HG03045 (cell line): ENCODE measurements around the gene DGKD.
"Not testable (repeated sequence)": the region's sequence is repeated elsewhere in the genome, so short reads cannot be mapped to it uniquely, and the experiment has no call there.

Source experiments
- ATAC-seq: cut with Tn5 transposase; IDR thresholded peaks from one replicate; pipeline ENCODE4 v1.9.1; 2021; ENCODE audit warnings: mild to moderate bottlenecking, moderate library complexity; ENCODE audit not compliant: unreplicated experiment

Gene DGKD

DNA sequence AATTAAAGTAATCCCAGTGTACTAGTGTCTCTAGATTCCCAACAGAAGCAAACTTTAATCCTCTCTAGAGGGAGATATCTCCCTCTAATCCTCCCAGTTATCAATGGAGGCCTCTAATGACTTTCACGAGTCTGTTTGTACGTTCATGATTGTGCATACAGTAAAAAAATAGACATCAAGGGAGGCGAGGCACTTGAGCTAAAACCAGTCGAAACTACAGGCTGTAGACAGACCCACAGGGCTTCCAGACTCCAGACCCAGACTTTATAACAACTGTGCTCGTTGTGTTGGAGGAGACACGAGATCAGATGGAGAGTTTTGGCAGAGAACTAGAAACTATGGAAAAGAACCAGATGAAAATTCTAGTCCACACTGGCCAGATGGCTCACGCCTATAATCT lies 7.0 kb downstream of the DGKD start:
- ATAC-seq: no peak

DNA sequence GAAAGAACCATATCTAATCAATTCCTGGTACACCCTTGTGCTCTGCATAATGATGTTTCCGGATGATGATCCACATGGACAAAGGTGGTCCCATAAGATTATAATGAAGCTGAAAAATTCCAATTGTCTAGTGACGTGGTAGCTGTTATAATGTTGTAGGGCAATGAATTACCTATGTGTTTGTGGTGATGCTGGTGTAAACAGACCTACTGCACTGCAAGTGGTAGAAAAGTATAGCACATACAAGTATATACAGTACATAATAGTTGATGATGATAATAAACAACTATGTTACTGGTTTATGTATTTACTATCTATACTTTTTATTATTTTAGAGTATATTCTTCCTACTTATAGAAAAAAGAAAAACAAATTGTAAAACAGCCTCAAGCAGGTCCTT lies 8.4 kb downstream of the DGKD start:
- ATAC-seq: no peak

DNA sequence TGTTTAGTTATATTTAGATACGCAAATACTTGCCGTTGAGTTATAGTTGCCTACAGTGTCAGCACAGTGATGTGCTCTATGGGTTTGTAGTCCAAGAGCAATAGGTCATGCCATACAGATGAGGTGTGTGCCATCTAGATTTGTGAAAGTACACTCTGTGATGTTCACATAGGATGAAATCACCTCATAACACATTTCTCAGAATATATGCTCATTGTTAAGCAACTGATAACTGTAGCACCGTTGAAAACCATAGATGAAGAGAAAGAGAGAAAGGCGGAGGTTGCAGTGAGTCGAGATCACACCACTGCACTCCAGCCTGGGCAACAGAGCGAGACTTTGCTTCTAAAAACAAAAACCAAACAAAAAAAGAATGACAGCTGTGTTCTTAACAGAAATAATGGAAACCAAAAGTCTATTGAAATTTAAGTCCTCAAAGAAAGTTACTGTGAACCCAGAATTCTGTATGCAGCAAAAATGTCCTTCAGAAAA lies 9.5 kb downstream of the DGKD start:
- no peak for ATAC-seq

DNA sequence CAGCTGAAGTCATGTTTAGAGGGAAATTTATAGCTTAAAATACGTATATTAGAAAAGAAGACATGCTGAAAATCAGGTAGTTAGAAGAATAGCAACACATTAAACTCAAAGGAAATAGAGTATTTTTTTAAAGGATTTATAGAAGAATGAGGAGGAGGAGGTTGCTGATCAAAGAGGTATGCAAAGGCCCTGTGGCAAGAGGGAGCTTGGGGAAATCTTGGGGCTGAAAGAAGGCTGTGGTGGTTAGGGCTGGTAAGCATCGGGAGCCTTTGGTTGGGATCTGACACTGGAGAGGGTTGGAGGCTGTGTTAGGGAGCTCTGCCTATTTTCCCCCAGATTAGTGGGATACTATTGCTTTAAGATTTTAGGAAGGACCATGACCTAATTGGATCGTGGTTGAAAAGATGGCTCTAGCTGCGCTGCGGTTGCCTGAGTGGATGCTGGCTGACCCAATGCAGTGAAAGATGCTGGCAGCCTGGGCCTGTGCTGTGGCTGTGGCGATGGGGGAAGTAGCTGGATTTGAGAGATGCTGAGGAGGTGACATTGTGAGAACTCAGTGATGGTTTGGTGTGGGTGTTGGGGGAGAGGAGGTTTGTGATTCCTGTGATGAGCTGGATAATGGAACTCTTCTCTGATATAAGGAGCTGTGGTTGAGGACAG lies 11.7 kb downstream of the DGKD start:
- ATAC-seq: no peak

DNA sequence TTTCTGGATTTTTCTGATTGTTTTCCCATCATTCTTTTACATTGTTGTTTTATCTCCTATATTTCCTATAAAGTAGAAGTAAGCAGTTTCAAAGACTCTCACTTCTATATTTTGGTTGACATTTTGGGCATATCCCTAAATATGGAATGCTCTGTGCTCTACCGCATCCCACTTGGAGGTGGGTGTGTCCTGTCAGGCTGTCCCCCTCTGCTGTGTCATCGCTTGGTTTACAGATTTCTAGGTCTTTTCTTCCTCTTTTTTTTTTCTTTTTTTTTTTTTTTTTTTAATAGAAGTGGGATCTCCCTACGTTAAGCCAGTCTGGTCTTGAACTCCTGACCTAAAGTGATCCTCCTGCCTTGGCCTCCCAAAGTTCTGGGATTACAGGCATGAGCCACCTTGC lies 13.3 kb downstream of the DGKD start:
- ATAC-seq: no peak

DNA sequence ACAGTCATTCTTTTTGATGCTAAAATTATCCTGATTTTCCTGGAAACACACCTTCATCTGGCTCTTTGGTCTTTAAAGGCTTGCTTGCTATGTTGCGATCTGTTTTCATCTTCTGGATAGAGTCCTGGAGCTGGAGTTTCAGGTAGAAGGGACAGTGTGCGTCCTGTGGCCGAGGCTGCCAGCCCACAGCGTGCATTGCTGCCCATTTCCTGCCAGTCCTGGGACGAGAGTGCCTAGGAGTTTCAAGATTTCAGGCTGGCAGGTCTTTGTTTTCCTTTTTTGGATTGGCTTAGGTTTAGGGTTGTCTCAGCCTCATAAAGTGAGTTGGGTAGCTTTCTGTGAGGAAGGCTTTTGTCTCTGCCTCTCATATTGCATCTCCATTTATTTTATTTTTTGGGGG lies 14.5 kb downstream of the DGKD start:
- ATAC-seq: no peak

DNA sequence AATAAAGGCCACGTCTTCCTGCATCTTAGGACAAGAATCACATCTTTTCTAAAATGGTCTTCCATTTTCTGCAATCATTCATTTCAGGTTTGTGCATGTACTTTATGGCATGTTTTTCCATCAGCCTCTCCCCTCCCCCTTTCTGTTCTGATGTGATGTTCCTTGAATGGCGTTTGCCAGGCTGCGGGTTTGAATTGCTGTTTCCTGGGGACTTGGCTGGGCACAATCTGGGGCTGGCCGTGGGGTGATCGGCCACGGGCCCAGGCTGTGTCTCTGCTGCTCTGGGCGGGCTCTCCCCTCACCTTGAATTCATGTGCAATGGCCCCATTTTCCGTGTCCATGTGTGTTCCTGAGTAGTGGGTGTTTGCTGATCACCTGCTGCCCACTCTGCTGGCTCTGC lies 15.2 kb downstream of the DGKD start:
- ATAC-seq: no peak

DNA sequence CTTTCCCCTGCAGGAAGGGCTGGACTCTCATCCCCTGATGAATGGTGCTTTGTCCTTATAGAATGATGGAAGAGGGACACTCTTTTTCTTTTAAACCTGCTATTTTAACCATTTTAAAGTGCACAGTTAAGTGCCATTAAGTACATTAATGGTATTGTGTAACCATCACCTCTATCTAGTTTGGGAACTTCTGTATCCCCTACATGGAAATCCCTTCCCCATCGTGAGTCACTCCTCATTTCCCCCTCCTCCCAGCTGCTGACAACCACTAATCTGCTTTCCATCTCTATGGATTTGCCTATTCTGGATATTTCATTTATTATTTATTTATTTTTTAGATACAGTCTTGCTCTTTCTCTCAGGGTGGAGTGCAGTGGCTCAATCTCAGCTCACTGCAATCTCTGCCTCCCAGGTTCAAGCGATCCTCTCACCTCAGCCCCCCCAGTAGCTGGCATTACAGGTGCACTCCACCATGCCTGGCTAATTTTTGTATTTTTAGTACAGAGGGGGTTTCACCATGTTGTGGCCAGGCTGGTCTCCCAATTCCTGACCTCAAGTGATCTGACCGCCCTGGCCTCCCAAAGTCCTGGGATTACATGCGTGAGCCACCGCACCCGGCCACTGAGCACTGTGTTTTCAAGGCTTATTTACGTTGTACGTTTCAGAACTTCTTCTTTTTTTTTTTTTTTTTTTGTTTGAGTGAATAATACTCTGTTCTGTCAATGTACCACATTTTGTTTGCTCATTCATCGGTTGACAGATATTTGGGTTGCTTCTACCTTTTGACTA lies 15.8 kb downstream of the DGKD start:
- no peak for ATAC-seq

DNA sequence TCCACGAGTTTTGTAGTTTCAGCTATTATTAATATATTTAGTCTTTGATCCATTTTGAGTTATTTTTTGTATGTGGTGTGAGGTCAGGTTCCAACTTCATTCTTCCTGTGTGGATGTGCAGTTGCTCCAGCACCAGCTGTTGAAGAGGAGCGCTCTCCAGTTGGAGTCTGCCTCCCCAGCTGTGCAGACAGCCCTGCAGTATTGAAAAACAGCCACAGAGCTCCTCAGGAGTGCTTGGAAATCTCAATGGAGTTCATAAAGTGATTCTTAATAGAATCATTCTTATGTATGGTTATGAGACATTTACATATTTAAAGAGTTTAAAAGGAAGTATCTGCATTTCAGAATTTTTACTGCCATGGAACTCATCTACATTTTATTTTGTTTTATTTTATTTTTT lies 17.3 kb downstream of the DGKD start:
- ATAC-seq: no peak

DNA sequence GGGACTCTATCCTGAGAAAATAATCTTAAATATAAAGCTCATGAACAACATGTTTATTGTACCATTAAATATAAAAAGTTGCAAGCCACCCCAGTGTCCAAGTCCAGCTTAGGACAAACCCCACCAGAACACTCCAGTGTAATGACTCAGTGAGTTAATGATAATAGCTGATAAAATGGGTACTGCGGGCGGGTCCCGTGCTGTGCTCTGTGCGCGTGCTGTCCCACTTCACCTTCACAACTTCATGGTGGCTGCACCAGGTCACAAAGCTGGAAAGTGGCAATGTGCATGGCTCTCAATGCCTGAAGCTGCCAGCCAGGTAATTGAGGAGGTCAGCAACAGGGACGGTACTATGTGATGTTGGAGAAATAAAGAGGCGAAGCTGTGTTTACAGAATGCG lies 18.6 kb downstream of the DGKD start:
- no peak for ATAC-seq

DNA sequence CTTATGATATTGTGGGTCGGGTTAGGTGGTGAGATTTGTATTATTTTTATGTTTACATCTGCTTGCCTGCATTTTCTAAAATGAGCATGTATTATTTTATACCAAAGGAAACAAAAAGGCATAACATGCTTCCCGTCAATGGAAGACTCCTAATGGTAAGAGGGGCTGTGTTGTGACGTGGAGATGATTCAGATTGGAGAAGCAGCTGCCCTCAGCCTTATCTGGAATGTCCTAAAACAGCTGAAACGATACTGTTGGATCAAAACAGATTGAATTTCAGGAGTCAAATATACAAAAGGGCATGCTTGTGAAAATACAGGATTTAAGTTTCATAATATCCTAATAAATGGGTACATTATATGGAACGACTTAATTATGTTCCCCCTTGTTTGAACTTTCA lies 19.0 kb downstream of the DGKD start:
- ATAC-seq: no peak

DNA sequence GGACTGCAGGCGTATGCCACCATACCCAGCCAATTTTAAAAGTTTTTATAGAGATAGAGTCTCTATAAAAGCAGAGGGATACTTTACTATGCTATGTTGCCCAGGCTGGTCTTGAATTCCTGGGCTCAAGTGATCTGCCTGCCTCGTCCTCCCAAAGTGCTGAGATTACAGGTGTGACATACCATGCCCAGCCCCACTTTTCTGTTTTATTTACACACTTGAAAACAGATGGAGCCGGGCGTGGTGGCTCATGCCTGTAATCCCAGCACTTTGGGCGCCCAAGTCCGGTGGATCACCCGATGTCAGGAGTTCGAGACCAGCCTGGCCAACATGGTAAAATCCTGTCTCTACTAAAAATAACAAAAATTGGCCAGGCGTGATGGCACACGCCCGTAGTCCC lies 20.5 kb downstream of the DGKD start:
- not testable (repeated sequence) for ATAC-seq

DNA sequence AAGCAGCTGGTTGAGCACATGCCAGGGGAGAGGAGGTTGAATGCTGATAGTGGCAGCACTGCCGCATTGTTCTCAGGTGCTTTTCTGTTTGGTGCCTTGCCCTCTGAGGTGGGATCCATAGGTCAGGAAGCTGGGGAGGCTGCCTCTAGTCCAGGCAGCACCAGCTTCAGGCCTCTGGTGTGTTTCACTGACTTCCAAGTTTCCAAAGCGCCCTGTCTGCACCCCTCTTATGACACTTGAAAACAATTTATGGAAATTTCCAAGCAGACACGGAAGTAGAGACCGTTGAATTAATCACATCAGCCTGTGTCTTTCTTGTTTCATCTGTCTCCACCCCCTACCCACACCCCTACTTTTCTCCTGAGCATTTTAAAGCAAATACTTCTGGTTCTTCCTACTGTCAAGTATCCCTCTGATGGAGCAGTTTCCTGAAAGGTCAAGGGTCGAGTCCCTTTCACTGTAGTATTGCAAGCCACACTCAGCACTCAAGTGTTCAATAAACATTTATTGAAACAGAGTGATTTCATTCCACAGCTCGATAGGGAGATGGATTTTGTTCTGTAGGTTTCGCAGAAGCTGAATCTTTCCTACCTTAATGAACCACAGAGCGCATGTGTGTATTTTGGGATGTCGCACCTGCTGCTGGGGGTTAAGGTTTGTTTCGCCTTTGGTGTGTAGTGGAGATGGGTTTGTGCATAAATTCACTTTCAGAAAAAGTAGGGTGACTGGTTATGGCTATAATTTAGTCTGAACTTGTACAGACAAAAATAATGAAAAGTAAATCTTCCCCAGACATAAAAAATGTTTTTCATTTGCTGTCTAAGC lies 21.4 kb downstream of the DGKD start:
- no peak for ATAC-seq

DNA sequence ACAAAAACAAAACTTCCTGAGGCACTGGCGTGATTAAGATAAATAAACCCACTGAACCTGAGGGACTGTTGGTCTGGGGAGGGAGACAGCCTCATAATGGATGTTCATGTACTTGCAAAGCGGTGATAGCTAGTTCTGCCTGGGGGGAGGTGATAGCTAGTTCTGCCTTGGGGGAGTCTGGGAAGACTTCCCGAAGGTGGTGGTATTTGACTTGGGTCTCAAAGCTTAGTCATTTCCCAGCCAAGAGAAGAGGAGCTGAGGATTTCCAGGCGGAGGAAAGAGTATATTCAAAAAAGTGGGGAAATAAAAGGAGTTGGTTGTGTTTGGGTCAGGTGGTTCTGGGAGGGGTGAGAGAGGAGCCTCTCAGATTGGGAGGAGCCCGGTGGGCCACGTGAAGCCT lies 24.7 kb downstream of the DGKD start:
- no peak for ATAC-seq

DNA sequence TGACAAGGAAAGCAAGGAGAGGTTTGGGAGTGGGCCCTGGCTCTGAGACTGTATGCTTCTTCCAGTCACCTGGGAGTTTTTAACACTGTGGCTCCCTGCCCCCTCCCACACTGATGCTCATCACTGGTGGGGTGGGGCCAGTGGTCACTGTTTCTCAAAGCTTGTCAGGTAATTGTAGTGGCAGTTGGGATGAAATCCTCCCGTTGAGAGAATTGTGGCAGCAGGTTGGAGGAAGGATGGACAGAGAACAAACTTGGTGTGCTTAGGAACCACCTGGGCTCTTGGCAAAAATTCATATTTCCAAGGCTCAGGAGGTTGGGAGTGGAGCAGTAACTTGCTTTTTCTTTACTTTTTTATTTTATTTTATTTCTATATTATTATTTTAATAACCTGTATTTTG lies 25.1 kb downstream of the DGKD start:
- ATAC-seq: no peak

DNA sequence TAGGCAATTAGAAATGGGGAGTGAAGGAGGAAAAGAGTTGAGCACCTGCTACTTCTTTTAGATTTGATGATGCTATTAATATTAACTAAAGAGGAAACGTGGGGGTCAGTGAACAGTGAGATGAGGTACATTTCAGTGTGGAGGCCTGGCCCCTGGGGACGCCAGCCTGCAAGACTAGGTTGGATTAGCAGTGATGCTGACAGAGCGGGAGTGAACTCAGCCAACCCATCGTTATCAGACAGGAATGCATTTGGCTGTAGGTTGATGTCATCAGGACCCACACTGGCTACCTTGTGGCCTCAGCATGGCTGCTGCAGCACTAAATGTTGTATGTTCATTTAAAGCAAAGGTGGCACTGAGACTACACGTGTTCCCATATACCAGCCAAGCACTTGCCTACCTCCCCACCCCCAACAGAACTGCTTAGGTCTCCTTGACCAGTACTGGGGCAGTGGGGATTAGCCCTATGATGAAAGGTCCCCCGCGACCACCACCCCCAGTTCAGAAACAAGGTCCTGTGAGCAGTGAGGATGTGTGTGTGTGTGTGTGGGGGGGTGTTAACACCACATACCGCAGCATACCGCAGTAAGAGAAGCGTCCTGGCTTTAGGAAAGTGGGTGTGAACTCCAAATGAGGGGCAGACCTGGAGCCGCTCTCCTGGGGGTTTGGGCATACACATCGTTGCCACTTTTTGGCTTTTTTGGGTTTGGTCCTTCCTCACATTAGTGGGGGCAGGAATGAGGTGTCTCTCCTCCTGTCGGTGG lies 26.0 kb downstream of the DGKD start:
- no peak for ATAC-seq

DNA sequence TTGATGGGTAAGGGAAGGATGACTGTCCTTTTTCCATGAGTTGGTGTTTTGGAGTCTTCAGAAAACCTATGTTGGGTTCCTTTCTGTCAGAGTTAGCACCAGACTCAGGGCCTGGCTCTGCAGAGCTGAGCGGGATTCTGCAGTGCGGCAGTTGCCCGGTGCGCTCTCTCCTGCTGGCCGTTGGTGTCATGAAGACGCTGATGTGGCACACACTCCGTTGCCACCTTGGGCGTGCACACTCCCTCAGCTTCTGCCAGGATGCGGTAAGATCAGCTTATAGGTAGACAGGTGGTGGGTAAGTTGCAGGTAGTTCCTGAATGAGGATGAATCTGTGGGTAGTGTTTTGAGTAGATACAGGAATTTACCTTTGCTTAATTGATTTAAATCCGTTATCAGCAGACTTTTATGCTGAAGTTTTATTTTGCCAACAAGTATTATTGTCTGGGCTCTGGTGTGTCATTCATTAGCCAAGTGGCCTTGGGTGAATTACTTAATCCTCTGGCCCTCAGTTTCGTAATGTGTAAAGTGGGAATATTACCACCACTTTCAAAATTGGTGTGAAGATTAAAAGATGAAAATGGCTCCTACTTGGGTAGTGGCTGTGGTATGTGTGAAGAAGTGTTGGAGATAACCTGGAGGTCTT lies 26.8 kb downstream of the DGKD start:
- ATAC-seq: no peak

DNA sequence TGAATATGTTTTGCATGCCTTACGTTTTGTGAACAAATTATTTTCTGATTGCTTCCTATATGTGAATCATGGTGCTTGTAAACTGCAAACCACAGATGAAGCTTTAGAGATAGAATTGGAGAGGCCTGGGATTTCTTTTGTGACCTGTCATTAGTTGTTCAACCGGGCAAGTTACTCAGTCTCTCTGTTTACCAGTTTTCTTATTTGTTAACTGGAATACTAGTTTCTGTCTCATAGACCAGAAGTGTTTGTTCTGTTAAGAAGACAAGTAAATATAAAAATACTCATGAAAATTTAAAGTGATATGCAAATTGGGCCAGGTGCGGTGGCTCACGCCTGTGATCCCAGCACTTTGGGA lies 27.3 kb downstream of the DGKD start:
- no peak for ATAC-seq

DNA sequence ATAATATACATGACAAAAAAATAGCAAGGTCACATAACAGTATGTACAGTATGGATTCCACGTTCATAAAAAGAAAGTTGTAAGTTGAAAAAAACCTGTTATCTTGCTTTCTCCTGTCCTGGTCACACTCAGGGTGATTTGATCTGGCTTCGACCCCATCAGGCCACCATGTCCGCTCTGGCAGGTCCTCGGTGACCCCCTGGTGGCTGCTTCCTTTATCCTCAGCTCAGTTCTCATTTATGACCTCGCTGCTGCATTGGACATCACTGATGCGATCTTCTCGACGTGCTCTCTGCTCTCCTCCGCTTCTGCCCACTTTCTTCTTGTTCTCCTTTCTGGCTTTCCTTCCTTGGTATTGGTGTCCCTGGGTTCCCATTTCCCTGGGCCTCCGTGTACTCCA lies 29.7 kb downstream of the DGKD start:
- no peak for ATAC-seq

DNA sequence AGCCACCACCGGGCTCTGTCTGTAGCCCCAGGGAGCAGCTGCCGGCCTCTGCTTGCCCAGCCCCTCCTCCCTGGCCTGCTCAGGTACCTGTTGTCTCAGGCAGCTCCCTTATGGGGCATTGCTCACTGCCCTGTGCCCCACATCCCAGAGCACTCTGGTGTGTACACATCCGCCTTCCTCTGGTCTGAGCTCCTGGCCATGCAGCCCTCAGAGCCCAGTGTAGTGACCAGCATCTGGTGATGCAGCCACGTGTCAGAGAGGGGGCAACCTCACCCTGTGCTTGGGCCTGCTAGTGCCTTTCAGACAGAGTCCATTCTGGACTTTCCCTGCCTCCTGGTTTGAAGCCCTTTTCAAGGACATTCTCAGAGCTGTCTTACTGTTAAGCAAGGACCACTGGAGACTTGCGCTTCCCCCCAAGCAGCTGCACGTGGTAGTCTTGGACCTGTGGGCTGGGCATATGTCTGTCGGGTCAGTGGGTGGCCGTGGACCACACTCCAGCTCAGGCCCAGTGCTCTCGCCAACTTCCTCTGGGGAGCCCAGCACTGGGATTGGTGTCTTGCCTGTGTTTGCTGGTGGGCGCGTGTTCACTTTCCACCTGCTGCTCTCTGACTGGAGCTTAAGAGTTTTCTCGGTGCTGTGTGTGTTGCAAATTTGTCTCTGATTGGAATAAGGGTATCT lies 30.7 kb downstream of the DGKD start:
- no peak for ATAC-seq
